Embryonic facial prominence (tissue), 1 donor: Measurements from ENCODE around the gene HNRNPA2B1.

Source experiments
- DNase-seq: peaks from one replicate; pipeline ENCODE4 v3.0.0-alpha.2; 2016; ENCODE audit errors: extremely low spot score

Gene HNRNPA2B1

GRCh38 chr7:26200444-26201246, at the start of gene HNRNPA2B1:
HNRNPA2B1 (minus strand) TSS chr7:26200746; CDS start chr7:26200577, 169 bp downstream.
- peak; percentile 99 for DNase-seq

GRCh38 chr7:26250239-26250638, 49.7 kb upstream of the HNRNPA2B1 start:
- no peak for DNase-seq

GRCh38 chr7:26245150-26245549, 44.6 kb upstream of the HNRNPA2B1 start:
- no peak for DNase-seq

- no peak for DNase-seq
These were observed 37.5 kb upstream of the HNRNPA2B1 start for GRCh38 chr7:26238032-26238431.

GRCh38 chr7:26237035-26237807, 36.7 kb upstream of the HNRNPA2B1 start:
- no peak for DNase-seq

- DNase-seq, result no peak
These were observed 33.5 kb upstream of the HNRNPA2B1 start for GRCh38 chr7:26233902-26234511.

GRCh38 chr7:26227987-26228386, 27.4 kb upstream of the HNRNPA2B1 start:
- no peak for DNase-seq

GRCh38 chr7:26224359-26224758, 23.8 kb upstream of the HNRNPA2B1 start:
- no peak for DNase-seq

- no peak for DNase-seq
These were observed 15.5 kb upstream of the HNRNPA2B1 start for GRCh38 chr7:26216049-26216448.

GRCh38 chr7:26213807-26214515, 13.4 kb upstream of the HNRNPA2B1 start:
- no peak for DNase-seq

- no peak for DNase-seq
These were observed 12.6 kb upstream of the HNRNPA2B1 start for GRCh38 chr7:26212921-26213718.

GRCh38 chr7:26208040-26208439, 7.5 kb upstream of the HNRNPA2B1 start:
- no peak for DNase-seq

GRCh38 chr7:26203016-26203415, 2.5 kb upstream of the HNRNPA2B1 start:
- no peak for DNase-seq

- no peak for DNase-seq
These were observed 1.8 kb upstream of the HNRNPA2B1 start for GRCh38 chr7:26202019-26202990.

- DNase-seq, result peak; percentile 82
These were observed 887 bp upstream of the HNRNPA2B1 start, which contains the start of gene CBX3 for GRCh38 chr7:26201247-26202018. CBX3 (plus strand) TSS chr7:26201745; CDS start chr7:26202999, 1,254 bp downstream.

- no peak for DNase-seq
These were observed 505 bp downstream of the HNRNPA2B1 start for GRCh38 chr7:26200038-26200443.

GRCh38 chr7:26199301-26200037, 1.1 kb downstream of the HNRNPA2B1 start:
- no peak for DNase-seq

GRCh38 chr7:26198781-26199169, 1.8 kb downstream of the HNRNPA2B1 start:
- no peak for DNase-seq
